Medulla oblongata (tissue), 1 donor: ENCODE measurements around the gene ZSWIM1.

ENCODE experiments used
- DNase-seq: peaks from one replicate; pipeline ENCODE4 v3.0.0-alpha.2; 2015; ENCODE audit errors: extremely low spot score

The ZSWIM1 gene

GRCh38 chr20:45880988-45881788, at the start of gene ZSWIM1:
Gene ZSWIM1, plus strand, starts transcription at chr20:45881227. Its CDS starts 1,366 bp downstream, at chr20:45882593.
- peak; percentile 100 for DNase-seq

- DNase-seq = no peak
These were observed 48.4 kb upstream of the ZSWIM1 start for GRCh38 chr20:45832619-45833018.

GRCh38 chr20:45833030-45833882, 47.8 kb upstream of the ZSWIM1 start, which contains the start of gene SNX21:
Gene SNX21, plus strand, starts transcription at chr20:45833799. Its CDS starts 121 bp downstream, at chr20:45833920.
- peak; percentile 63 for DNase-seq

GRCh38 chr20:45833883-45834796, 46.9 kb upstream of the ZSWIM1 start:
- DNase-seq = peak; percentile 77

GRCh38 chr20:45834797-45835161, 46.2 kb upstream of the ZSWIM1 start:
- DNase-seq = no peak

GRCh38 chr20:45835329-45835765, 45.7 kb upstream of the ZSWIM1 start:
- no peak for DNase-seq

- no peak for DNase-seq
These were observed 45.2 kb upstream of the ZSWIM1 start for GRCh38 chr20:45835825-45836224.

- no peak for DNase-seq
These were observed 44.2 kb upstream of the ZSWIM1 start for GRCh38 chr20:45836841-45837240.

GRCh38 chr20:45840700-45841198, 40.3 kb upstream of the ZSWIM1 start:
- DNase-seq = no peak

- DNase-seq = no peak
These were observed 39.5 kb upstream of the ZSWIM1 start for GRCh38 chr20:45841407-45842129.

GRCh38 chr20:45842169-45842812, 38.7 kb upstream of the ZSWIM1 start:
- DNase-seq = no peak

- no peak for DNase-seq
These were observed 37.5 kb upstream of the ZSWIM1 start for GRCh38 chr20:45843506-45843905.

GRCh38 chr20:45845452-45845851, 35.6 kb upstream of the ZSWIM1 start:
- DNase-seq = no peak

- DNase-seq = no peak
These were observed 32.6 kb upstream of the ZSWIM1 start for GRCh38 chr20:45848421-45848820.

GRCh38 chr20:45848969-45849582, 32.0 kb upstream of the ZSWIM1 start:
- DNase-seq = no peak

GRCh38 chr20:45850238-45850637, 30.8 kb upstream of the ZSWIM1 start:
- DNase-seq = no peak

- DNase-seq = no peak
These were observed 30.1 kb upstream of the ZSWIM1 start for GRCh38 chr20:45850926-45851325.

GRCh38 chr20:45851501-45851900, 29.5 kb upstream of the ZSWIM1 start:
- DNase-seq = no peak

GRCh38 chr20:45852326-45852725, 28.7 kb upstream of the ZSWIM1 start:
- DNase-seq = no peak

GRCh38 chr20:45853484-45853883, 27.5 kb upstream of the ZSWIM1 start:
- no peak for DNase-seq
